NK-92 treated with Interleukin-12 subunit alpha and Interleukin-12 subunit beta, amount 100 ng/mL, for 24 hours (cell line): ENCODE measurements around the gene TAOK1.

ENCODE experiments used
- DNase-seq: peaks from one replicate; lab custom pipeline; 2025; lab: John Stamatoyannopoulos, UW

Gene TAOK1

GRCh38 chr17:29571883-29572681 lies 181.9 kb downstream of the TAOK1 start:
- DNase-seq = no peak

GRCh38 chr17:29572691-29573557 lies 182.8 kb downstream of the TAOK1 start:
- DNase-seq = no peak

- no peak for DNase-seq
These were observed 183.4 kb downstream of the TAOK1 start for GRCh38 chr17:29573558-29573869.

GRCh38 chr17:29573871-29574731 lies 183.9 kb downstream of the TAOK1 start:
- no peak for DNase-seq

- no peak for DNase-seq
These were observed 184.8 kb downstream of the TAOK1 start for GRCh38 chr17:29574732-29575510.

- no peak for DNase-seq
These were observed 185.5 kb downstream of the TAOK1 start for GRCh38 chr17:29575511-29576213.

GRCh38 chr17:29576214-29577000 lies 186.2 kb downstream of the TAOK1 start:
- DNase-seq = no peak

GRCh38 chr17:29577001-29577370 lies 186.8 kb downstream of the TAOK1 start:
- DNase-seq = no peak

- DNase-seq = no peak
These were observed 187.4 kb downstream of the TAOK1 start for GRCh38 chr17:29577385-29578211.

- DNase-seq = no peak
These were observed 188.7 kb downstream of the TAOK1 start for GRCh38 chr17:29578626-29579485.

- DNase-seq = peak; percentile 59
These were observed 190.0 kb downstream of the TAOK1 start for GRCh38 chr17:29579866-29580771.

GRCh38 chr17:29581583-29582253 lies 191.6 kb downstream of the TAOK1 start:
- no peak for DNase-seq

GRCh38 chr17:29582254-29582765 lies 192.1 kb downstream of the TAOK1 start:
- no peak for DNase-seq

GRCh38 chr17:29582772-29583171 lies 192.6 kb downstream of the TAOK1 start:
- no peak for DNase-seq

- no peak for DNase-seq
These were observed 193.4 kb downstream of the TAOK1 start for GRCh38 chr17:29583324-29584248.
